ENCODE measurements around the gene SPAG9. TPM values are rescaled to one million over a fixed set of nuclear protein-coding genes. Genes with fewer than 3 reads are reported as not detected.

SPAG9 gene
- total RNA-seq, result 44.1 and 45.2 TPM in 2 replicates

GRCh38 chr17:51120739-51121619 lies at the start of gene SPAG9:
TSS of gene SPAG9 (minus strand) at chr17:51120868. CDS start at chr17:51120656, 212 bp downstream.
- DNase-seq (ENCODE audit: low spot score), result peak; percentile 93
- Mint-ChIP-seq H3K27me3 (ENCODE audit: insufficient read depth) (peaks cover 2% of the 10 kb centered on the region), H3K4me1 (ENCODE audit: low read depth) (peaks cover 55% of the 10 kb centered on the region), H3K9me3 (no peaks in the 10 kb centered on the region), H3K36me3 (ENCODE audit: low read depth) (peaks cover 5% of the 10 kb centered on the region), H3K4me3 (peak within 1 kb of the TSS; percentile 97), H3K27ac (peak within 1 kb of the TSS; percentile 99)
- intact Hi-C loops (cut with micrococcal nuclease), result loop anchor here (1.0 to 2.0 kb wide), 8 partner anchors 26 to 414 kb away; partner anchors contain the start of genes ANKRD40, MBTD1, NME1 and NME2

GRCh38 chr17:51169340-51169739 lies 48.7 kb upstream of the SPAG9 start:
- H3K4me1 Mint-ChIP-seq (ENCODE audit: low read depth), result peaks cover 32% of the 10 kb centered on the region
- H3K9me3 Mint-ChIP-seq, result no peaks in the 10 kb centered on the region
- intact Hi-C loops (cut with micrococcal nuclease), result no loop called here
- DNase-seq (ENCODE audit: low spot score), result no peak
- no peak overlapping the region for H3K27ac Mint-ChIP-seq
- peaks cover 1% of the 10 kb centered on the region for H3K27me3 Mint-ChIP-seq (ENCODE audit: insufficient read depth)
- peaks cover 46% of the 10 kb centered on the region for H3K36me3 Mint-ChIP-seq (ENCODE audit: low read depth)
- peak overlapping the region; percentile 43 for H3K4me3 Mint-ChIP-seq

- Mint-ChIP-seq H3K4me3 (peak overlapping the region; percentile 94), H3K36me3 (ENCODE audit: low read depth) (peaks cover 46% of the 10 kb centered on the region), H3K27ac (peak overlapping the region; percentile 89), H3K27me3 (ENCODE audit: insufficient read depth) (peaks cover 1% of the 10 kb centered on the region), H3K4me1 (ENCODE audit: low read depth) (peaks cover 32% of the 10 kb centered on the region), H3K9me3 (no peaks in the 10 kb centered on the region)
- peak; percentile 57 for DNase-seq (ENCODE audit: low spot score)
- intact Hi-C loops (cut with micrococcal nuclease), result loop anchor here (1.0 kb wide), 5 partner anchors 14 to 301 kb away; partner anchors contain the start of genes MBTD1, NME1, TOB1 and UTP18
Observed at GRCh38 chr17:51166987-51167931, 46.6 kb upstream of the SPAG9 start.

GRCh38 chr17:51166198-51166986 lies 45.7 kb upstream of the SPAG9 start, which contains the start of gene NME2:
TSS of gene NME2 (plus strand) at chr17:51166411. CDS start at chr17:51166831, 420 bp downstream.
- DNase-seq (ENCODE audit: low spot score), result peak; percentile 69
- intact Hi-C loops (cut with micrococcal nuclease), result loop anchor here (1.0 kb wide), 3 partner anchors 13 to 300 kb away; partner anchors contain the start of genes NME1 and TOB1
- Mint-ChIP-seq H3K4me3 (peak within 1 kb of the TSS; percentile 98), H3K9me3 (no peaks in the 10 kb centered on the region), H3K27me3 (ENCODE audit: insufficient read depth) (peaks cover 1% of the 10 kb centered on the region), H3K4me1 (ENCODE audit: low read depth) (peaks cover 32% of the 10 kb centered on the region), H3K27ac (peak within 1 kb of the TSS; percentile 98), H3K36me3 (ENCODE audit: low read depth) (peaks cover 52% of the 10 kb centered on the region)

GRCh38 chr17:51165680-51166197 lies 45.1 kb upstream of the SPAG9 start:
- Mint-ChIP-seq H3K36me3 (ENCODE audit: low read depth) (peaks cover 49% of the 10 kb centered on the region), H3K27me3 (ENCODE audit: insufficient read depth) (peaks cover 1% of the 10 kb centered on the region), H3K4me1 (ENCODE audit: low read depth) (peaks cover 27% of the 10 kb centered on the region), H3K4me3 (peak overlapping the region; percentile 98), H3K9me3 (no peaks in the 10 kb centered on the region), H3K27ac (peak overlapping the region; percentile 98)
- no peak for DNase-seq (ENCODE audit: low spot score)
- intact Hi-C loops (cut with micrococcal nuclease), result loop anchor here (1.0 kb wide), 3 partner anchors 12 to 299 kb away; partner anchors contain the start of genes NME1 and TOB1

GRCh38 chr17:51164911-51165679 lies 44.4 kb upstream of the SPAG9 start:
- intact Hi-C loops (cut with micrococcal nuclease), result no loop called here
- DNase-seq (ENCODE audit: low spot score), result no peak
- Mint-ChIP-seq H3K9me3 (no peaks in the 10 kb centered on the region), H3K27ac (peak overlapping the region; percentile 98), H3K27me3 (ENCODE audit: insufficient read depth) (peaks cover 1% of the 10 kb centered on the region), H3K36me3 (ENCODE audit: low read depth) (peaks cover 51% of the 10 kb centered on the region), H3K4me3 (peak overlapping the region; percentile 98), H3K4me1 (ENCODE audit: low read depth) (peaks cover 27% of the 10 kb centered on the region)

- Mint-ChIP-seq H3K4me3 (no peak overlapping the region), H3K9me3 (no peaks in the 10 kb centered on the region), H3K27me3 (ENCODE audit: insufficient read depth) (peaks cover 1% of the 10 kb centered on the region)
Observed at GRCh38 chr17:51161541-51161940, 40.9 kb upstream of the SPAG9 start.

GRCh38 chr17:51159604-51160003 lies 38.9 kb upstream of the SPAG9 start:
- Mint-ChIP-seq H3K27ac (no peak overlapping the region), H3K9me3 (no peaks in the 10 kb centered on the region), H3K4me3 (no peak overlapping the region), H3K27me3 (ENCODE audit: insufficient read depth) (no peaks in the 10 kb centered on the region), H3K36me3 (ENCODE audit: low read depth) (peaks cover 50% of the 10 kb centered on the region), H3K4me1 (ENCODE audit: low read depth) (peaks cover 21% of the 10 kb centered on the region)
- DNase-seq (ENCODE audit: low spot score), result no peak
- intact Hi-C loops (cut with micrococcal nuclease), result loop anchor here (10.0 kb wide), 1 partner anchor 455 kb away; the partner anchor contains the start of gene ANKRD40

More at GRCh38 chr17:51161541-51161940, 40.9 kb upstream of the SPAG9 start:
- Mint-ChIP-seq H3K4me1 (ENCODE audit: low read depth) (peaks cover 25% of the 10 kb centered on the region), H3K27ac (no peak overlapping the region), H3K36me3 (ENCODE audit: low read depth) (peaks cover 48% of the 10 kb centered on the region)
- DNase-seq (ENCODE audit: low spot score), result no peak
- intact Hi-C loops (cut with micrococcal nuclease), result no loop called here

GRCh38 chr17:51155416-51155815 lies 34.7 kb upstream of the SPAG9 start:
- DNase-seq (ENCODE audit: low spot score), result no peak
- Mint-ChIP-seq H3K4me3 (no peak overlapping the region), H3K9me3 (no peaks in the 10 kb centered on the region), H3K27me3 (ENCODE audit: insufficient read depth) (no peaks in the 10 kb centered on the region), H3K4me1 (ENCODE audit: low read depth) (peaks cover 21% of the 10 kb centered on the region), H3K36me3 (ENCODE audit: low read depth) (peaks cover 32% of the 10 kb centered on the region), H3K27ac (no peak overlapping the region)
- intact Hi-C loops (cut with micrococcal nuclease), result loop anchor here (10.0 kb wide), 1 partner anchor 451 kb away; the partner anchor contains the start of gene ANKRD40

GRCh38 chr17:51154176-51154575 lies 33.5 kb upstream of the SPAG9 start:
- no peak overlapping the region for H3K4me3 Mint-ChIP-seq
- no peak overlapping the region for H3K27ac Mint-ChIP-seq
- peaks cover 25% of the 10 kb centered on the region for H3K36me3 Mint-ChIP-seq (ENCODE audit: low read depth)
- H3K9me3 Mint-ChIP-seq, result no peaks in the 10 kb centered on the region
- DNase-seq (ENCODE audit: low spot score), result peak; percentile 8
- intact Hi-C loops (cut with micrococcal nuclease), result loop anchor here (5.0 to 10.0 kb wide), 2 partner anchors 302 to 449 kb away; partner anchors contain the start of gene ANKRD40
- H3K27me3 Mint-ChIP-seq (ENCODE audit: insufficient read depth), result no peaks in the 10 kb centered on the region
- peaks cover 21% of the 10 kb centered on the region for H3K4me1 Mint-ChIP-seq (ENCODE audit: low read depth)
